ENCODE data around the gene OPN1SW.

The OPN1SW gene

DNA sequence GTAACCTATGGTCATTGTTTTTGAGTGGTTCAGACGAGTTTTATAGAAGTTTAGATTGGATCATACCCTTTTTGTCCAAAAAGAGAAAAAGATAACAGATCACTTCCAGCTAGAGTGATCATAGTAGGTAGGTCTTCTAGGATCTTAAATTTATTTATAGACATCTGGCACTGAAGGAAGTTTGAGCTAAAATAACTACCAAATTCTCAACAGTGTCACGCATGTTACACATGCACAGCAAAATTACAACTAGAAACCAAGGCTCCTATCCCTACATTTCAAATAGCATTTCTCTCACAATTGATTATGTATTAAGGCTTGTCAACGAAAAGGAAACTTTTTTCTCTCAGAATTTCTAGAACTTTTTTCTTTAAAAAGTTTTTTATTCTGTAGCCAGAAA lies 34.1 kb downstream of the OPN1SW start:
- CTCF ChIA-PET, result interaction anchor here (0.7 to 2.3 kb wide), 4 partner anchors 12 to 122 kb away, joined by 4 to 9 read pairs (median 7); partner anchors contain the start of gene ATP6V1F
- no peak for TF ChIP-seq CTCF (IDR thresholded peaks at IDR 0.05; ENCODE audit: insufficient read depth, low read length, missing control alignments)
- DNase-seq (ENCODE audit: low read depth, low spot score), result no peak
- POLR2A ChIA-PET, result interaction anchor here (0.6 to 6.2 kb wide), 3 partner anchors 14 to 91 kb away, joined by 3 to 74 read pairs (median 39); no protein-coding TSS in a partner anchor
- H3K4me3 ChIP-seq (ENCODE audit: low read depth, low read length), result peak overlapping the region; percentile 97

DNA sequence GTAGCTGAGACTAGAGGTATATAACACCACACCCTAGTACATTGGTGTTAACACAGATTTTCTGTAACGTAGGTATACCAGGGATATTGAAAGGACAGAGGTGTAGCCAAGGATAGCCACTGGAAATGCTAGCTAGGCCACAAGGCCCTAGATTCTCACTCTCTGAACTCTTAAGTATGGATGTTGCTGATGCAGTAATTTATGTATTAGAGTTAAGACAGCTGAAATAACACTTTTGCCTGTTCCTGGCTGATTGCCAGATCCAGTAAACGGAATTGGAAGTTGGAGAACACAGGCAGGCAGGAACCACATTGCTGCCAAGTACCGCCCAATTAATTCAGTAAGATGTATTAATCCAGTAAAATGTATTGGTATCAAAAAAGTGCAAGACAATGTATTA lies 34.6 kb downstream of the OPN1SW start:
- CTCF ChIA-PET, result interaction anchor here (1.3 to 2.3 kb wide), 4 partner anchors 10 to 102 kb away, joined by 4 to 9 read pairs (median 7); no protein-coding TSS in a partner anchor
- no peak for DNase-seq (ENCODE audit: low read depth, low spot score)
- no peak for TF ChIP-seq CTCF (IDR thresholded peaks at IDR 0.05; ENCODE audit: insufficient read depth, low read length, missing control alignments)
- POLR2A ChIA-PET, result interaction anchor here (0.6 to 6.2 kb wide), 4 partner anchors 14 to 96 kb away, joined by 3 to 74 read pairs (median 21); no protein-coding TSS in a partner anchor
- H3K4me3 ChIP-seq (ENCODE audit: low read depth, low read length), result peak overlapping the region; percentile 97

GRCh38 chr7:128739990-128740682 lies 35.5 kb downstream of the OPN1SW start:
- H3K4me3 ChIP-seq (ENCODE audit: low read depth, low read length), result peak overlapping the region; percentile 97
- DNase-seq (ENCODE audit: low read depth, low spot score), result no peak
- ChIA-PET CTCF (interaction anchor here (1.1 to 1.8 kb wide), 3 partner anchors 11 to 103 kb away, joined by 3 to 5 read pairs (median 4); no protein-coding TSS in a partner anchor), POLR2A (interaction anchor here (0.6 to 6.2 kb wide), 6 partner anchors 9 to 97 kb away, joined by 3 to 74 read pairs (median 3); no protein-coding TSS in a partner anchor)
- TF ChIP-seq CTCF (IDR thresholded peaks at IDR 0.05; ENCODE audit: insufficient read depth, low read length, missing control alignments), result no peak

DNA sequence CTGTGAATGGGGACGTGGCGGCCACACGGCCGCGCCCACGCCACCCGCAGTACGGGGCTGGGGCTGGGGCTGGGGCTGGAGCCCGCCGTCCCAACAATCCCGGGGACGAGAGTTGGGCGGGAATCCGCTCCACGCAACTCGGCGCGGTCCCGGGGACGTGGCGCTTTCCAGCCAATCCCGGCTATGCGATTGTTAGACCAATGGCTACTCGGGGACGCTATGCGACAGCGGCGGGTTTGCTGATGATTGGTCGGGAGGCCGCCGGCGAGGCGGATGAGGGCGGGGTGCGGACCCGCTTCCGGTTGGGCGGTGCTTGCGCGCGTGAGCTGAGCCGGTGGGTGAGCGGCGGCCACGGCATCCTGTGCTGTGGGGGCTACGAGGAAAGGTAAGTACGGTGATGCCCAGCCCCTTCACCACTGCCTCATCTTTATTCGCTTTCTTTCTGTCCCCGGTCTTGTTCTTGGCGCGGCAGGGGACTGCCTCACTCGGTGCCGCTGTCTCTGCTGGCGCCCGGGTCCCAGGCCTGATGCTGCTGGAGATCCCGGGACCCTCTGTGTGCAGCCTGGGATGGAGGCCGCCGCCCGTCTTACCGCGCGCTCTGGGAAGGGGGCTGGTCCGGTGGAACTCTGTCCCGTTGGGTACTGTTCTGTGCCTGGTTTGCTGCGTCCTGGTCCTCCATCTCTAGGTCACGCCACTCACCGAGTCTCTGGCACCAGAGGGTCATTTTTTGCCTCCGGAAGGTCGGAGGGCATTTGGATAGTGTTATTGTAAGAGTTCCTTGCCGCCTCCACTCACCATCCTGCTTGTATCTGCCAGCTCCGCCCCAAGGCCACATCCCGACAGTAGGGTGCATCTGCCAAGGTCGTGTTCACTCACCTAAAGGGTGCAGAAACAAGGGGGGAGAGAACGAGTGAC lies 36.3 kb downstream of the OPN1SW start, which contains the start of gene CALU:
TSS of gene CALU (plus strand) at position 312 of the 915 bp plus-strand sequence. CDS start 9,225 bp downstream, outside the sequence.
- TF ChIP-seq CTCF (IDR thresholded peaks at IDR 0.05; ENCODE audit: insufficient read depth, low read length, missing control alignments), result no peak
- DNase-seq (ENCODE audit: low read depth, low spot score), result peak; percentile 79
- H3K4me3 ChIP-seq (ENCODE audit: low read depth, low read length), result peak within 1 kb of the TSS; percentile 97
- CTCF ChIA-PET, result interaction anchor here (1.1 to 1.8 kb wide), 4 partner anchors 10 to 103 kb away, joined by 3 to 7 read pairs (median 4); no protein-coding TSS in a partner anchor
- POLR2A ChIA-PET, result interaction anchor here (0.6 to 6.2 kb wide), 10 partner anchors 8 to 97 kb away, joined by 3 to 74 read pairs (median 4); no protein-coding TSS in a partner anchor

DNA sequence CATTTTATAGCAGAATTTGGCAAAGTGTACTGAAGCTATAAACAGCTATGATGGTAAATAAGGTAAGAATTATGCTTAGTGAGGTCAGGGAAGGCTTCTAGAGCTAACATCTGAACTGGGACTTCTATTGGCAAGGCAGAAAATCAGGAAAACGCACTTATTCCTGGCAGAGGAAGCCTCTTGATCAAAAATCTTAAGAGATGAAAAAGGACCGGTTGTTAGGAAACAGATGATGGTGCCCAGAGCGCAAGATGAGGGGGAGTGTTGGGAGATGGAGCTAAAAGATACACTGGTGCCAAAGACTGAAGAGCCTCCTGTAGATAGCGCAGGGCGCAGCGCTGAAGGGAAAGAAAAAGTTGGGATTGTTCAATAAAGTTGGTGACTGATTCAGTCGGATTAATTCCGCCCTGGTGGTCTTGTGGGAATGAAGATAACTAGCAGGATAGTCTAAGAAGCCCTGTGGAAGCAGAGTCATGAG lies 37.0 kb downstream of the OPN1SW start:
- POLR2A ChIA-PET, result interaction anchor here (0.7 to 6.2 kb wide), 8 partner anchors 10 to 97 kb away, joined by 3 to 74 read pairs (median 6); no protein-coding TSS in a partner anchor
- CTCF ChIA-PET, result interaction anchor here (0.7 to 1.3 kb wide), 6 partner anchors 10 to 124 kb away, joined by 3 to 7 read pairs (median 3); partner anchors contain the start of gene ATP6V1F
- peak overlapping the region; percentile 57 for H3K4me3 ChIP-seq (ENCODE audit: low read depth, low read length)
- TF ChIP-seq CTCF (IDR thresholded peaks at IDR 0.05; ENCODE audit: insufficient read depth, low read length, missing control alignments), result no peak
- DNase-seq (ENCODE audit: low read depth, low spot score), result no peak

Measured in AG04449 (cell line).